ENCODE data around the gene ZSCAN5A.
"Not testable (repeated sequence)": the region's sequence is repeated elsewhere in the genome, so short reads cannot be mapped to it uniquely, and the experiment has no call there.

ZSCAN5A gene

GRCh38 chr19:56199687-56200086, 115.0 kb downstream of the ZSCAN5A start:
- DNase-seq, result no peak

- DNase-seq, result not testable (repeated sequence)
Observed at GRCh38 chr19:56197646-56198045, 117.0 kb downstream of the ZSCAN5A start, which contains the start of gene ZSCAN5B. Gene ZSCAN5B (minus strand): TSS chr19:56197783. CDS start chr19:56193052, 4,731 bp downstream.

- DNase-seq, result no peak
Observed at GRCh38 chr19:56193981-56194640, 120.5 kb downstream of the ZSCAN5A start.

- DNase-seq, result no peak
Observed at GRCh38 chr19:56191711-56192110, 122.9 kb downstream of the ZSCAN5A start.

- DNase-seq, result no peak
Observed at GRCh38 chr19:56191115-56191514, 123.5 kb downstream of the ZSCAN5A start.

GRCh38 chr19:56189785-56190184, 124.9 kb downstream of the ZSCAN5A start:
- DNase-seq, result no peak

GRCh38 chr19:56177564-56178243, 136.9 kb downstream of the ZSCAN5A start:
- DNase-seq, result no peak

GRCh38 chr19:56176881-56177280, 137.8 kb downstream of the ZSCAN5A start:
- peak; percentile 32 for DNase-seq

- DNase-seq, result not testable (repeated sequence)
Observed at GRCh38 chr19:56176310-56176709, 138.3 kb downstream of the ZSCAN5A start.

GRCh38 chr19:56175861-56176307, 138.8 kb downstream of the ZSCAN5A start, which contains the start of gene GALP:
Gene GALP (plus strand): TSS chr19:56176008. CDS start chr19:56177109, 1,101 bp downstream.
- not testable (repeated sequence) for DNase-seq

GRCh38 chr19:56174550-56174949, 140.1 kb downstream of the ZSCAN5A start:
- DNase-seq, result no peak

- no peak for DNase-seq
Observed at GRCh38 chr19:56174086-56174485, 140.6 kb downstream of the ZSCAN5A start.

Data from NCI-H510A treated with DMSO at 0.1 percent for 48 hours (cell line).